HG03439 (cell line): Measurements from ENCODE around the gene PRUNE2.
"Not testable (repeated sequence)": the region's sequence is repeated elsewhere in the genome, so short reads cannot be mapped to it uniquely, and the experiment has no call there.

Experiments used
- ATAC-seq: cut with Tn5 transposase; IDR thresholded peaks from one replicate; pipeline ENCODE4 v1.9.1; 2021; ENCODE audit warnings: mild to moderate bottlenecking, moderate library complexity; ENCODE audit not compliant: unreplicated experiment

Gene PRUNE2

DNA sequence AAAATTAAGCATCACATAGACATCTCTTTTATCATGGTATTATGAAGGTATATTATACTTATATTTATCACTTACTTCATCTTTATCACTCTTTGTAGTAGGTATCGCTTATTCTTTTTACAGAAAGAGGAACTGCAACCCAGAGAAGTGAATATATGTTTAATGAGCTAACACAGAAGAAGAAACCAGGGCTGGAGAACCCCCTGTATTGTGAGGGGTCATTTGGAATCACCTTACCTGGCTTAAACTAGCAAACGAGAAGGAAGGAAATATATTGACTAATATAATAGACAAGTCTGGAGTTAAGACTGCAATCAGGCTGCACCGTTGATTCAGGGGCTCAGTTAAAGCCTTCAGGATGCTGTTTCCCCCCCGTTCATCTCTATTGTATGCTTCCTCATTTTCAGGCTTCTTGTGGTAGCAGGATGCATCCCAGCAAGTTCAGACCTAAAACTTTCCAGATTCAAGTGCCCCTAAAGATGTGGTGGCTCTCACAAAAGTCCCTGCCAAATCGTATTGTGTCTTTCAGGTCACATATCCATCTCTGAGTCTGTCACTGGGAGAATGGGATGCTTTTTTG is 300.5 kb downstream of the PRUNE2 start:
- ATAC-seq, result peak; percentile 77

- no peak for ATAC-seq
These were observed 301.9 kb downstream of the PRUNE2 start for GRCh38 chr9:76603931-76604570.

DNA sequence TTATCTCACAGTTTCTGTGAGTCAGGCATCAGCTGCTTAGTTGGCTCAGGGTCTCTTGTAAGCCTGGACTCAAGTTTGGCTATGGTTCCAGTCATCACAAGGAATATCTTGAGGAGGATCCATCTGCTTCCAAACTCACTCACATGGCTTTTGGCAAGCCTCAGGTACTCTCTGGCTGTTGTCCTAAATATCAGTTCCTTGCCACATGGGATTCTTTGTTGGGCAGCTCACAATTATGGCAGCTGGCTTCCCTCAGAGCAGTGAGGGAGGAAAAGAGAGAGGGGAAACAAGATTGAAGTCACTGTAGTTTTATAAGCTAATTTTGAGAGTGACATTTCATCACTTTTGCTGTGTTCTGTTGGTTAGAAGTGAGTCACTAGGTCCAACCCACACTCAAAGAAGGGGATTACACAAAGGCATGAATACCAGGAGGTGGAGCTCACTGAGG is 302.4 kb downstream of the PRUNE2 start:
- no peak for ATAC-seq

GRCh38 chr9:76602199-76602598 is 303.7 kb downstream of the PRUNE2 start:
- no peak for ATAC-seq

- ATAC-seq, result no peak
These were observed 305.8 kb downstream of the PRUNE2 start for GRCh38 chr9:76600007-76600615.

DNA sequence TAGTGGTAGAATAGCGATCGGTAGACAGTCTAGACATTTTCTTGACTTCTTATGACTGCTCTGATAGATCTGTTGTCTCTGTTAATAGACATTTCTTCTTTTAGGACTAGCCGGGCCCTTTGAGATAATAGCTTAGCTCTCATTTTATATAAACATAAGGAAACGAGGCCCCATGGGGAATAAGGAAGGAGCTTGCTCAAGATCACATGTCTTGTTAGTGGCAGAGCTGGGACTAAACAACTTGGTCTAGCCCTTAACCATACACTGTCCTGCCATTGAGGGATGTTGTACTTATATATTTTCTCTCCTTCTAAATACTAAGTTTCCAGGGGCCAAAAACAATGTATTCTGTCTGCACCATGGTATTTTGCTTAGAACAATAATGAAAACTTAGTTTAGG is 306.9 kb downstream of the PRUNE2 start:
- no peak for ATAC-seq

DNA sequence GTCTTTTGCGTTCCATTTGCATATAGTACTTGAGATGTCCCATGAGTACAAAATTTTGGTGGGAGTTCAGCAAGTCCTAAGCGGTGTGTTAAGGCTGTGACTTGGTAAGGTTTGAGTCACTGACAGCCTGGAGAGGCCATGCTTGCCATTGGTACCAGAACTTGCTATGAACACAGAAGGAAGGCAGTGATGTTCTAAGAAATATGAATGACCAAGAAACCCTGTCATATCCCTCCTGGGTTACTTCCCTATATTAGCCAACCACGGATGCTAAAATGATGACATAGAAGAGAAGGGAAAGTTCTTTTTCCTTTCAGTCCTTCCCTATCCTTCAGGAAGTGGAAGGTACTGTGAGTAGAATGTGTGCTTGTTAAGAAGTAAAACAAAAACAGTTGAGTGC is 310.3 kb downstream of the PRUNE2 start:
- no peak for ATAC-seq

DNA sequence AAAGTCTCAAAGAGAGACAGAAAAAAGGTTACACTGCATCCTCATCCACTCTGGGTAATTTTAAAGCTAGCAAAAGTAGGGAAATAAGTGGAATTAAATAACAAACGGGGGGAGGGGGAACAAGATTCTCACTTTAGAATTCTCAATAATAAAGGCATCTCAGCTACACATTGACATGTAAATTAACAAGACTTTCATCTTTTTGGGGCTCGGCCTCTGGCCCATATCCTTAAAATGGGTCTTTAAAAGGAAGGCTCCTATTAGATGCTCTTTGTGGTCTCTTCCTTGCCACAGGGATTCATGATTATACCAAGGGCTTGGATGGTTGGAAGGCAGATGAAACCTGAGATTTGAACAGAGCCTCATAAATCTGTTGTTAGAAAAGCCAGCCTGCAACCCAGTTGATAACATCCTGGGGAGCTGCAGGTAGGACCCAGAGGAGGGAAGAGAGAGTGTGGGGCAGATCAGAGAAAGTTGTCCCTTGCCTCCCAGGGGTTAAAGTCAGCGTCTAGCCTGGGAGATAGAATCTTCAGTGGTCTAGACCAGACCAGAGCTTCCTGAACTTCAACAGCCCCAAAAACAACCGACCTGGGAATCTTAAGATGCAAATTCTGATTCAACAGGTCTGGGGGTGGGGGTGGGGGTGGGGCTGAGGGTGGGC is 311.0 kb downstream of the PRUNE2 start:
- no peak for ATAC-seq

DNA sequence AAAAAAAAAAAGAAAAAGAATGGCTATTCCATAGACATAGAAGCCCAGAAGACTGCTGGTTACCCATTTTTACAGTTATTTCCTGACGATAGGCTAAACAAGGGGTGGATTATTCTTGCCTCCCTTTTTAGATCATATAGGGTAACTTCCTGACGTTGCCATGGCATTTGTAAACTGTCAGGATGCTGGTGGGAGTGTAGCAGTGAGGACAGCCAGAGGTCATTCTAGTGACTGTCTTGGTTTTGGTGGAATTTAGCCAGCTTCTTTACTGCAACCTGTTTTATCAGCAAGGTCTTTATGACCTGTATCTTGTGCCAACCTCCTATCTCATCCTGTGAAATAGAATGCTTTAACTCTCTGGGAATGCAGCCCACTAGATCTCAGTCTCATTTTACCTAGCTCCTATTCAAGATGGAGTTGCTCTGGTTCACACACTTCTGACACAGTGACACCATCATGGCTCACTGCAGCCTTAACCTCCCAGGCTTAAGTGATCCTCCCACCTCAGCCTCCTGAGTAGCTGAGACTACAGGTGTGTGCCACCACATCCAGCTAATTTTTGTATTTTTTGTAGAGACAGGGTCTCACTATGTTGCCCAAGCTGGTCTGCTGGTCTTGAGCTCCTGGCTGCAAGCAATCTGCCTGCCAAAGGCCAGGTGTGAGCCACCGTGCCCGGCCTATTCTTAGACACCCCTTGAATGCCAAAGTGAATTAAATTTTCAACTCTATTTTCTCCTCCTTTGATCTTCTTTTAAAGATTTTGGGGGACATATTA is 311.8 kb downstream of the PRUNE2 start:
- ATAC-seq, result not testable (repeated sequence)

DNA sequence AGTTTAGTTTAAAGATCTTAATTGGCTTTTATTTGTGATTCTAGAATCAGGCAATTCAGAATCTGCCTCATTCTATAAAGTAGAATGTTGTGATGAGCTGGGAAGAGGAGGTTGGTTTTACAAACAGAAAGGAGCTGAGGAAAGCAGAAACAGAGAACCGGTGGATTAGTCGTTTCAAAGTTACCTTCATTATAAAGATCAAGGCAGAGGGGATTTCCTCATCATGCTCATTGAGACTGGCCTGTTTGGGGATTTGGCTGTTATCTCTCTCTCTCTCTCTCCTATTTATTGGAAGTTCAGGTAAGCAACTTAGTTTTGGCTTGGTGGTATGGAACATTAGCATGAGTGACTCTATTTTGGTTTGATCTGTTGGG is 313.0 kb downstream of the PRUNE2 start:
- no peak for ATAC-seq

GRCh38 chr9:76592091-76592973 is 313.6 kb downstream of the PRUNE2 start:
- no peak for ATAC-seq

GRCh38 chr9:76591256-76591950 is 314.5 kb downstream of the PRUNE2 start:
- ATAC-seq, result no peak

DNA sequence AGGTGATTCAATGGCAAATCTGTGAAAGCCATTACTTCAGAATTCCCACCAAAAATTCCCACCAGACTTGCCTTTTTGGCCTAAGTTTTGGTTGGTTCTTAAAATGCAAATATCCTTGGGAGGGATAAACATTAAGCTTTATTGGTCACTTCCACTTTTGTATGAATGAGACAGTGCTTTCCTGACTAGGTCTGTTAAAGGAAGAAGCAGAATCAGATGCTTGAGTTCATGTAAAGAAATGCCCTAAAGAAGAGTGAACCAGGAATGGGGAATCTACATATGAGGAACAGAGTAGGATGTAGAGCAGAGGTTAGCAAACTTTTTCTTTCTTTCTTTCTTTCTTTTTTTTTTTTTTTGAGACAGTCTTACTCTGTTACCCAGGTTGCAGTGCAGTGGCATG is 317.6 kb downstream of the PRUNE2 start:
- no peak for ATAC-seq

DNA sequence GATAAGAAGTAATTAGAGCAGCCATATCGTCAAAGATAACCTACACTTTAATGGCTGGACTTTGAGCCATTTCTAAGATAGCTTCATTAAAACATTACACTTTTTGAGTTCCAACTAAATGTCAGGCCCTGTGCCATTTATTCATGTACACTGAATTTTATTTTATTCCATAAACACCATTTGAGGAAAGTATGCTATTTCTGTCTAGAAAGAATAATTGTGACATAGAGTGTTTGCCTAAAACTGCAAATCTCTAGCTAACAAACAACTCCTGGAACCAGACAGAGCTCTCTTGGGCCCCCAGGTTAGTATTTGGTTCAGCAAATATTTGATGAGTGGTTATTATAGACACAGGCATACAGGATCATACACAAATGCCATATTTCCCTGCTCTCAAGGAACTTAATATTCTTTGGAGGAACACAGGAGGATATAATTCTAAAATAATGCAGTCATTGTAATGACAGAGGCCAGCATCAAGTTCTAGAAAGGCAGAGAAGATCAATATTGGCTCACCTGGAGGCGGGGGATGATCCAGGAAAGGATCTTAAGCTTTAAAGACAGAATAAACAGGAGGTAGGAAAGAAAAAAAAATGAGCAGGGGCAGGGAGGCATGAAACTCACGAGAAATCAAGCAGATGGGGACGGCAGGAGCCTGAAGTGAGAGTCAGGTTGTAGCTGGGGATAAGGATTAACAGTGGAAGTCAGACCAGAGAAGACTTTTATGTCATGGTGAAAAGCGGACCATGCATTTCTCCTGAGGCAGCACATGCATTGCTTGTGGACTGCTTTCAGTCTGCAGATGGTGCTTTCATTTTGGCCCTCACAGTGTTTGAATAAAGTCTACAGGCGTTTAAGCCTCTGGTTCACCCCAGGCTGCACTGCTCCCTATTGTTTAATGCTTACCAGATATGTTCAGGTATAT is 319.3 kb downstream of the PRUNE2 start:
- no peak for ATAC-seq

GRCh38 chr9:76585487-76586389 is 320.2 kb downstream of the PRUNE2 start:
- ATAC-seq, result no peak

GRCh38 chr9:76583256-76583655 is 322.7 kb downstream of the PRUNE2 start:
- ATAC-seq, result no peak

GRCh38 chr9:76581731-76582130 is 324.2 kb downstream of the PRUNE2 start:
- ATAC-seq, result no peak

DNA sequence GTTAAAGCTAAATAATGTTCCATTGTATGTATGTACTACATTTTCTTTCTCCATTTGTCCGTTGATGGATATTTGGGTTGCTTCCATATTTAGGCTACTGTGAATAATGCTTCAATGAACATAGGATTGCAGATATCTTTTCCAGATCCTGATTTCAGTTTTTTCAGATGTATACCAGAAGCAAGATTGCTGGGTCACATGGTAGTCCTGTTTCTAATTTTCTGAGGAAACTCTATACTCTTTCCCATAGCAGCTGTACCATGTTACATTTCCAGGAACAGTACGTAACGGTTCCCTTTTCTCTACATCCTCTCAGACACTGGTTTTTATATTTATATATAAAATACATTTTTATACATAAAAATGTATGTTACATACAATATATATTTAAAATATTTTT is 325.1 kb downstream of the PRUNE2 start:
- ATAC-seq, result no peak
